Fibroblast of lung (primary cell): Measurements from ENCODE around the gene PHTF2.

Experiments used
- EZH2 ChIP-seq: IDR thresholded peaks from 2 replicates; pipeline ENCODE4 v1.5.1; 2012; ENCODE audit warnings: low read length, control low read depth, mild to moderate bottlenecking; ENCODE audit errors: missing control alignments
- TF ChIP-seq, protein P1 (sequence below), 2 donors: IDR thresholded peaks in 1 of 2; conservative IDR thresholded peaks in 1 of 2; 1 replicate in 1 of 2; 2 replicates in 1 of 2; pipeline ENCODE4 v1.5.1; 2011 to 2012; ENCODE audit warnings: low read length in 2 of 2, control low read depth in 1 of 2, inconsistent platforms in 1 of 2, low read depth in 1 of 2, mild to moderate bottlenecking in 1 of 2

DNA sequence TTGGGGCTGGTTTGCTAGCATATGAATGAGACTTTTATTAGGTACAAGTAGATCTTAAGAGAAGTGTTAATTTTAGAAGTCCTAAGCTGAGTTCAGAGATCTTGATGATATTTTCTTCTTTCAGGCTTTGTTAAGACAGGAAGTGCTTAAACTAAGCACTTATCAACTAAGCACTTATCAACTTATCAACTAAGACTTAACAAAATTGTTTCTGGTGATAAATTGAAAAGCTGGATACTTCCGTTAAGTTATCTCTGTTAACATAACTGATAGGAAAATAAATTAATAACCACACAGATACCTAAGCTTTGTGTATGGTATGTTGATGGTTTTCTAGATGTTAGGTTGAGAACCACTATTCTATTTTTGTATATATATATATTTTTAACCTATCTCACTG is 113.7 kb downstream of the PHTF2 start:
- TF ChIP-seq, protein P1, sequence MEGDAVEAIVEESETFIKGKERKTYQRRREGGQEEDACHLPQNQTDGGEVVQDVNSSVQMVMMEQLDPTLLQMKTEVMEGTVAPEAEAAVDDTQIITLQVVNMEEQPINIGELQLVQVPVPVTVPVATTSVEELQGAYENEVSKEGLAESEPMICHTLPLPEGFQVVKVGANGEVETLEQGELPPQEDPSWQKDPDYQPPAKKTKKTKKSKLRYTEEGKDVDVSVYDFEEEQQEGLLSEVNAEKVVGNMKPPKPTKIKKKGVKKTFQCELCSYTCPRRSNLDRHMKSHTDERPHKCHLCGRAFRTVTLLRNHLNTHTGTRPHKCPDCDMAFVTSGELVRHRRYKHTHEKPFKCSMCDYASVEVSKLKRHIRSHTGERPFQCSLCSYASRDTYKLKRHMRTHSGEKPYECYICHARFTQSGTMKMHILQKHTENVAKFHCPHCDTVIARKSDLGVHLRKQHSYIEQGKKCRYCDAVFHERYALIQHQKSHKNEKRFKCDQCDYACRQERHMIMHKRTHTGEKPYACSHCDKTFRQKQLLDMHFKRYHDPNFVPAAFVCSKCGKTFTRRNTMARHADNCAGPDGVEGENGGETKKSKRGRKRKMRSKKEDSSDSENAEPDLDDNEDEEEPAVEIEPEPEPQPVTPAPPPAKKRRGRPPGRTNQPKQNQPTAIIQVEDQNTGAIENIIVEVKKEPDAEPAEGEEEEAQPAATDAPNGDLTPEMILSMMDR (conservative IDR thresholded peaks at IDR 0.05 in 1 of 2, IDR thresholded peaks at IDR 0.05 in 1 of 2; ENCODE audit: low read depth in 1 of 2, low read length in 2 of 2) = no peak
- no peak for TF ChIP-seq EZH2
